Hepatic stellate cell (primary cell): ENCODE data around the gene MACROD2.

ENCODE experiments used
- DNase-seq: peaks from one replicate; pipeline ENCODE4 v3.0.0; 2011; ENCODE audit warnings: low spot score

Gene MACROD2

DNA sequence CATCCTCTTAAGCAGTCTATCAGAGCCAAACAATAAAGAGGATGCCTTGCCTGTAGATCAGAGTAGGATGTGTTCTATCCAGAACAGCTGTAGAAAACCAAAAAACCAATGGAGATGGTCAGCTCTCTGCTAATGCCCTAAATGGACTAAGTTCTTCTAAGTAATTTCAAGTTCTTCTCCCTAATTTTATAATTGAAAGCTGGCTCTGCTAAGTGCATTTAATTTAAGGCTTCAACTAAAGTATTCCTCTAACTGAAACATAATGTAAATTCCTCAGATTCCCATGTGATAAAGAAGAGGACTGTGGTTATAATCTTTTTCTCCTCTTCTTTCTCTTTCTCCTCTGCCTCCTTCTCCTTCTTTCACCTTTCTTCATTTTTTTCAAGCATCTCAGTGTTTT lies 1868.4 kb downstream of the MACROD2 start:
- DNase-seq: no peak

GRCh38 chr20:15865553-15865952 lies 1870.2 kb downstream of the MACROD2 start:
- no peak for DNase-seq

DNA sequence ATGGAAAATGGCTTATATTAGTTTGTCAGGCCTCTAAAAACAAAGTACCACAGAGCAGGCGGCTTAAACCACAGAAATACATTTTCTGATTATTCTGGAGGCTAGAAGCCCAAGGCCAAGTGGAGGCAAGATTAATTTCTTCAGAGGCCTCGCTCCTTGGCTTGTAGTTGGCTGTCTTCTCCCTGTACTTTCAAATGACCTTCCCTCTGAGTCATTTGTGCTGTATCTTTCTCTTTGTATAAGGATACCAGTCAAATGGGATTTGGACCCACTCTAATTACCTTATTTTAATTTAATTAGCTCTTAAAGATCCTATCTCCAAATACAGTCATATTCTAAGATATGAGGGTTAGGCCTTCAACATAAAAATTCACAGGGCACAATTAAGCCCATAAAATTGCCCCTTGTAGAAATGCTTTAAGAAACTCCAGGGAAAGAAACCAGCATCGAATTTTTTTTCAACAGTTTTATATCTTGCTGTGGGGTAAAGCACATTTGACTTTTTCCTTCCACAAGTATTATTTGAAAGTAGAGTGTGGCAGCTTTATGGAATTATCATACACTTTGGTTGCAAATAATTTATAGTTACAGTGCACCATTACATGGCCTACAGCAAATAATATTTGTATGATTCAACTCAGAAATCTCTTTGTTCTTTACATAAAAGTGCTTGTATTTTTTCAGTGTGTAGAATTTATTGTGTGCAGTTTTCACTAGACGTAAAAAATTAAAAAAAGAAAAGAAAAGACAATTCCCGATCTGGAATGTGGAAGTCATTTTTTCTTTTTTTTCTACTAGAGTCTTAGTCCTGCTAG lies 1871.8 kb downstream of the MACROD2 start:
- DNase-seq: no peak

DNA sequence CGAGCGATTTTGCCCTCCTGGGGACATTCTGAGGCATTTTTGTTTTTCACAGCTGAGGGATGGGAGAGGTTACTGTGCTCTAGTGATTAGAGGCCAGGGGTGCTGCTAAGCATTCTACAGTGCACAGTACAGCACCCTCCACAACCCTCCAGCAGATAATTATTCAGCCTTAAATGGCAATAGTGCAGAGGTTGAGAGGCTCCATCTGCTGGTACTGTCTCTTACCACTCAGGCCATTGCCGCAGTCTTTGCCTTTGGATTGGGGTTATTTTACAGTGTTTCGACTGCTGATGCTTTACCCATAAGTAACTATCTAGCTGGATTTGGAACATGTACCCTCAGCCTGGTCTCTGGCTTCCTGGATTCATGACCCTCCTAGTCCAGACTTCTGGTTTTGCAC lies 1872.6 kb downstream of the MACROD2 start:
- no peak for DNase-seq

GRCh38 chr20:15875446-15875845 lies 1880.1 kb downstream of the MACROD2 start:
- DNase-seq: no peak

- DNase-seq: no peak
These were observed 1887.2 kb downstream of the MACROD2 start for GRCh38 chr20:15882553-15882952.

GRCh38 chr20:15886250-15886649 lies 1890.9 kb downstream of the MACROD2 start:
- no peak for DNase-seq

- DNase-seq: no peak
These were observed 1892.1 kb downstream of the MACROD2 start for GRCh38 chr20:15887387-15887786.

- DNase-seq: no peak
These were observed 1893.7 kb downstream of the MACROD2 start for GRCh38 chr20:15889061-15889460.

- no peak for DNase-seq
These were observed 1894.4 kb downstream of the MACROD2 start for GRCh38 chr20:15889514-15890256.

DNA sequence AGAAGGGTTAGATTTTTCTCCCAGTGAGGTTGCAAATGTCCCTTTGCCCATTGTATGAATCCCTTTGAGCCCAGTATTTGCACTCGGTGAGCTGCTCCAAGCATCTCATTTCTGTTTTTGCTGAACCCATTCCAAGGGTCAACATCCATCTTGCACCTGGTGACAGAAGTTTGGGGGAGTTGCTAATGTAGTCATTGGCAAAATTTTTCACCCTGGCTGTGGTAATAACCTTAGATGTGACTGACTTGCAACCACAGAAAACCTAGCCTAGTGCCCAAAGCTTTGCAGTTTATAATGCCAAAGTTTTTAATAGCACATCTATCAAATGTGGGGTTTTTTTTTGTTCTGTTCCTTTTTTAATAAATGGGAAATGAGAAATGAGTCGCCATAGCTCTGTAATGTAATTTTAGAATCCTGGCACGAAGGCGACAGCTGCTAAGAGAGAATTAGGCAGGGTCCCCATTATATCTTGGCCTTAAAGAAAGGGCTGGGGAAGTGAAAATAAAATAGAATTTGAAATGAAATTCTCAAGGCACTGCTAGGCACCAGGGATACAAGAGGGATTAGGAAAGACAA lies 1895.2 kb downstream of the MACROD2 start:
- no peak for DNase-seq

DNA sequence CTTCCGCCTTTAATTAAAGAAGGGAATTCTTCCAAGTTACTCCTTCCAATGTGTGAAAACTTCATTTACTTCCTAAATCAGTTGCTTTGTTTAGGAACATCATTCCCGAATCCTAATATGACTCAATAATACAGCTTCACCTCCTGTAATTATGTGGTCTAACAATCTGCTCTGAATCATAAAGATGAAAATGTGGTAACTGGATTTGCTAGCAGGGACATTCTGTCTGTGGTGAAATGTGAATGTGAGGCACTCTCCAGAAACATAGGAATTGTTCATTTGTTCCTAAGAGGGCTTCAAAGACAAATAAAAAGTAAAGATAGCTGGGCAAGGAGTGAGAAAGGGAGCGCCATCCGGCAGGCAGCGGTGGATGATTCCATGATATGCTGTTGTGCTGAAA lies 1899.8 kb downstream of the MACROD2 start:
- no peak for DNase-seq

GRCh38 chr20:15895560-15896084 lies 1900.3 kb downstream of the MACROD2 start:
- no peak for DNase-seq

DNA sequence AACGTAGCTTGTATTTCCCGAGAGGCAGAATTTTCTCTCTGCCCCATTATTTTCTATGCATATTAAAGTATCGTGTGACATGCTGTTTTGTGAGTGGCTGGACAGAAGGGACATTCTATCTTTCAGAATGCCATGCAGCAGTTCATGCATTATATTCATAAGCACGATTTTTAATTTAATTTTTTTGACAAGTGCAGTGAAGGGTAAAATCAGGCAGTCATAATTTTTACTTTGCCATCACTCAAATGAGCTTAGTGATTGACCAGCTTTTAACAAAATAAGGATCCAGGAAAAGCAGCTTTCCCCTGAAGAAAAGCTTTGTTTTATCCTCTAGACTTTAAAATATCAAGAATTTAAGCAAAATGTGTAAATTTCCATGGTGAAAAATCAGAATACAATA lies 1904.7 kb downstream of the MACROD2 start:
- DNase-seq: no peak

DNA sequence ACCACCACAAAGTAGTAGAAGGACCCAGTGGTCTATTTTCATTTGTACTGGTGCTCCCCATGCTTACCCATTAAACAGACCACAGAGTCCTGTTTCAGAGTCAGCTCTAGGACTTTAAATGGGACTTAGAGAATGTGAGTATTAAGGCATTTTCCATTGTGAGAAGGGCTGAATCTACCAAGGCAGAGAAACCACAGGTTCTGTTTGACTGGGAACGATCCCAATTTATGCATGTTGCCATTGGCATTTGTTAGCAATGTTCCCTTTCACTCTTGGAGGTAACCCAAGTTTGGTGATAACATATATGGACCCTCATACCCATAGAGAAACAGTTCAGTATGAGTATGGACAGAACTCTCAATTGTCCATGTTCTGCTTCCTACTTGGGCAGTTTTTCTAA lies 1905.1 kb downstream of the MACROD2 start:
- no peak for DNase-seq

GRCh38 chr20:15902493-15902892 lies 1907.2 kb downstream of the MACROD2 start:
- DNase-seq: no peak

DNA sequence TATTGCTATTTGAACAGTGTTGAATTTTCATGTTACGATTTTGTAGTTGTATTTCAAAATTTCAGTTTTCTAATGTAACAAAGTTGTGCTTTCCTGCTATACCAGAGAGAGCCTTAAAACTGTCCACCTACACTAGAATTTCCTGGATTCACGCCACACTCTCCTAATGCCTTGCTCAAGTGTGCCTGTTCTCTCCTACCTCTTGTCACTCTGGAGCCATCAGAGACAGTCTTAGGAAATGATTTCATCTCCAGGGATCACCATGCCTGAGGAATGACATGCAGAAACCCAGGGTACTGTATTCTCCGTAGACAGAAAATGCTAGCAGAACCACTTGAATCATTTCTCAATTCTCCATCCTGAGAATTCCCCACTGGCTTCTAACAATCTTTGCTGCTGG lies 1910.3 kb downstream of the MACROD2 start:
- no peak for DNase-seq

DNA sequence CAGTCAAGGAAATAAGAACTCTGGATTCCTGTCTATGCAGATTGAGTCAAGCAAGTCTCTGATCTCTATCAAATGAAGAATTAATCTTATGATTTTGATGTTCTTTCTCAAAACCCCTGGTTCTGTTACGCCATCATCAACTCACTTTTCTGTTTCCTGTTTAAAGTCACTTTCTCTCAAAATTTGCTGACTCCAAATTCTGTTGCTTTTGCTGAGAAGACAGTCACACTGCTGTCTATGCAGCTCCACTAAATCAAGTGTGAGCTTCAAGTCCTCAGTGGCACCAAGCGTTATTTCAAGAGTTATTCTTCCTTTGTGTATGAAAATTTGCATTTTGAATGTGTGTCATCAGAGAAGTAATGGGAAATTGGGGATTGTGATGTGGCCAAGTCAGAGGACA lies 1914.7 kb downstream of the MACROD2 start:
- no peak for DNase-seq

- no peak for DNase-seq
These were observed 1916.3 kb downstream of the MACROD2 start for GRCh38 chr20:15911581-15911980.

DNA sequence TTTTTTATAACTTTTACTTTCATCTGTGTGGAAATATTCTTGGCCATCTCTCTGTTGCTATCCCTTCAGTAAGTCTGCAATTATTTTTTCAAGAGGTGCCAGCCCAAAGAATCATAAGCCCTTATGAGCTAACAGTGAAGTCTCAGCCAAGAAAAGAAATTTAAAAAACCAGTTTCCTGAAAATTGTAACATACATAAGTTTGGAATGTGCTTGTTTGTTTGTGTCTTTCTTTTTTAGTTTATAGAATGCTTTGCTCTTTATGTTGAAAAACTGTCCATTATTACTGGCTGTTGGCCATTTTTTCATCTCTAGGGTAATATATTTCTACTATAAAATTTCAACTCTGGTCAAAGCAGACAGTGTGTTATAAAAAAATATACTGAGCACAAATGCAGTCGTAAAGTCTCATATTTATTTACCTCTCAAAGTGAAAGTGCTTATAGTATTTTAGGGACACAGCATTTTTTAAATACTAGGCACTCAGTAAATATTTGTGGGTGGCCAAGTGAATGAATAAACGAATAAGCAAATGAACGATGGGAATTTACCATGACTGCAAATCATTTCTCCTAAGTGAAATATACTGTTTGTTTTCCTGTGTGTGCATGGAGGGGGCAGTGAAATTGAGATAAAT lies 1918.2 kb downstream of the MACROD2 start:
- no peak for DNase-seq

- no peak for DNase-seq
These were observed 1921.3 kb downstream of the MACROD2 start for GRCh38 chr20:15916623-15917022.

GRCh38 chr20:15917283-15917682 lies 1922.0 kb downstream of the MACROD2 start:
- DNase-seq: no peak
